WI38 (cell line): ENCODE measurements around the gene UGT1A10.

Experiments
- H3K4me3 ChIP-seq: 2 replicates; pipeline ENCODE4 v1.5.1; 2011; ENCODE audit warnings: low read depth, mild to moderate bottlenecking, control low read depth, low read length
- TF ChIP-seq, protein P1 (sequence below): IDR thresholded peaks from 2 replicates; pipeline ENCODE4 v1.5.1; 2012; ENCODE audit warnings: low read depth, mild to moderate bottlenecking, control low read depth, low read length

Gene UGT1A10

DNA sequence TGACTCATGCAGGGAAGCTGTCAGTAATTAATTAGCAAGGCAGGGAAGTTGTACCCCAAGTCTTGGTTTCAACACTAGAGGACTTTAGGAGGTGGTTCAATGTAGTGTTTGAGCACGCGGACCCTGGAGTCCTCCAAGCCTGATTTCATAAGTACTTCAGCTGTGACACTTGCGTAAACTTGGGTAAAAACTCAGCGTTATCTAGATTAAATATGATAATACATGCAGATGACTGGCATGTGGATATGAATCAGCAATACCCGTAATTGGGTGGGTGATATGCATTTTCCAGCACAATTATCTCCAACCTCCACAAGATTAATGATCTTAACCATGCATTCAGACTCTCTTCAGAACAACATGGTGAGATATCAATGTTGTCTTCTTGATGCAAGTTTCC lies 50.7 kb downstream of the UGT1A10 start:
- TF ChIP-seq, protein P1, sequence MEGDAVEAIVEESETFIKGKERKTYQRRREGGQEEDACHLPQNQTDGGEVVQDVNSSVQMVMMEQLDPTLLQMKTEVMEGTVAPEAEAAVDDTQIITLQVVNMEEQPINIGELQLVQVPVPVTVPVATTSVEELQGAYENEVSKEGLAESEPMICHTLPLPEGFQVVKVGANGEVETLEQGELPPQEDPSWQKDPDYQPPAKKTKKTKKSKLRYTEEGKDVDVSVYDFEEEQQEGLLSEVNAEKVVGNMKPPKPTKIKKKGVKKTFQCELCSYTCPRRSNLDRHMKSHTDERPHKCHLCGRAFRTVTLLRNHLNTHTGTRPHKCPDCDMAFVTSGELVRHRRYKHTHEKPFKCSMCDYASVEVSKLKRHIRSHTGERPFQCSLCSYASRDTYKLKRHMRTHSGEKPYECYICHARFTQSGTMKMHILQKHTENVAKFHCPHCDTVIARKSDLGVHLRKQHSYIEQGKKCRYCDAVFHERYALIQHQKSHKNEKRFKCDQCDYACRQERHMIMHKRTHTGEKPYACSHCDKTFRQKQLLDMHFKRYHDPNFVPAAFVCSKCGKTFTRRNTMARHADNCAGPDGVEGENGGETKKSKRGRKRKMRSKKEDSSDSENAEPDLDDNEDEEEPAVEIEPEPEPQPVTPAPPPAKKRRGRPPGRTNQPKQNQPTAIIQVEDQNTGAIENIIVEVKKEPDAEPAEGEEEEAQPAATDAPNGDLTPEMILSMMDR, result no peak

GRCh38 chr2:233688341-233688740 lies 52.1 kb downstream of the UGT1A10 start:
- no peak overlapping the region for H3K4me3 ChIP-seq
- TF ChIP-seq, protein P1, result no peak

More for the DNA sequence above, 50.7 kb downstream of the UGT1A10 start:
- no peak overlapping the region for H3K4me3 ChIP-seq

GRCh38 chr2:233689031-233689430 lies 52.8 kb downstream of the UGT1A10 start:
- TF ChIP-seq, protein P1, result no peak
- H3K4me3 ChIP-seq, result no peak overlapping the region

DNA sequence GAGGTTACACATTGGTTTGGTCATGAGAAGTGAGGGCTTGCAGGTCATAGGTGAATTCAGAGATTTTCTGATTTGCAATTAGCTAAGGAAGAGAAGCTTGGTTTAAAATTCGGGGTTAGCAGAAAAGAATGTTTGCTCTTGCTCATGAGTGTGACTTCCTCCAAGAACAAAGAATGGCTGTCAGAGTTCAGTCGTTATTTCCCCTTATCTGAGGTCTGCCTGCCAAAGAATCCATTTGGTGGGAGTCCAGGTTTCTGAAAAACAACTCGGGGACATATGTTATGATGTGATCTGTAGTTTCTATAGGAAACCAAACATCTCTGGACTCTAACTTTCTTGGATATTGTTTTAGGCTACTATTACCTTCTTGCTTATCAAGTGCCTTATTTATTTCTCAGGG lies 53.3 kb downstream of the UGT1A10 start:
- TF ChIP-seq, protein P1, result no peak
- no peak overlapping the region for H3K4me3 ChIP-seq

DNA sequence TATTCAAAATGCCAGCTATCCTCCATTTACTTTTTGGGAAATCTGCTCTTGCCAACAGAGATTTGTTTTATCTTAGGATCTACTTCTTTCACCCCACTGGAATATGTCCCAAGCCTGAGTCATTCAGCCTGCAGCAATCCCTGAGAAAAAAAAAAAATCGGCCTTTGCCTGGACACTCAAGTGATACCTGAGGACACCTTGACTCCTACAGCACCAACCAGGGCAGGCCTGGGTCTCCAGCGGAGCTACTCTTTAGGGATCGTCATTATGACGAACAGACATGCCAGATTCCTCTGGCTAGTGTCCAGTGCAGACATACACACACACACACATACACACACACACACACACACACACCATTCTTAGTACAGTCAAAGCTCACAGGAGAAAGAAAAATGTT lies 54.2 kb downstream of the UGT1A10 start:
- no peak overlapping the region for H3K4me3 ChIP-seq
- TF ChIP-seq, protein P1, result no peak

- H3K4me3 ChIP-seq, result no peak overlapping the region
- TF ChIP-seq, protein P1, result no peak
Observed at GRCh38 chr2:233691443-233692433, 55.5 kb downstream of the UGT1A10 start.

DNA sequence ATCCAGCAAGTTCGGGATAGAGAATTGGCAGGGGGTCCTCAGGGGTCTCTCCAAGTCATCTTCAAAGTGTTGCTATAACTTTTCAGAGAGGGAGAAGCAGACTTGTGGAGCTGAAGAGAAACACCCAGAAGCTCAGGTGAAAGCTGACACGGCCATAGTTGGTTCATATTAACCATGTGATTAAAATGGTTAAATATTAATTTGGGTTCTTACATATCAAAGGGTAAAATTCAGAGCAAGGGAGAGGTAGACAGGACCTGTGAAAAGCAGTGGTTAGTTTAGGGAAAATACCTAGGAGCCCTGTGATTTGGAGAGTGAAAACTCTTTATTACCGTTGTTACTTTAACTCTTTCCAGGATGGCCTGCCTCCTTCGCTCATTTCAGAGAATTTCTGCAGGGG lies 56.4 kb downstream of the UGT1A10 start, which contains the start of gene UGT1A6:
UGT1A6 (plus strand) TSS at position 243 of the 400 bp plus-strand sequence; CDS start at position 358, 115 bp downstream.
- no peak within 1 kb of the TSS for H3K4me3 ChIP-seq
- TF ChIP-seq, protein P1, result no peak
